HG03439 (cell line): ENCODE results near the gene RRP9.

Experiments
- ATAC-seq: cut with Tn5 transposase; IDR thresholded peaks from one replicate; pipeline ENCODE4 v1.9.1; 2021; ENCODE audit warnings: mild to moderate bottlenecking, moderate library complexity; ENCODE audit not compliant: unreplicated experiment

Gene RRP9

DNA sequence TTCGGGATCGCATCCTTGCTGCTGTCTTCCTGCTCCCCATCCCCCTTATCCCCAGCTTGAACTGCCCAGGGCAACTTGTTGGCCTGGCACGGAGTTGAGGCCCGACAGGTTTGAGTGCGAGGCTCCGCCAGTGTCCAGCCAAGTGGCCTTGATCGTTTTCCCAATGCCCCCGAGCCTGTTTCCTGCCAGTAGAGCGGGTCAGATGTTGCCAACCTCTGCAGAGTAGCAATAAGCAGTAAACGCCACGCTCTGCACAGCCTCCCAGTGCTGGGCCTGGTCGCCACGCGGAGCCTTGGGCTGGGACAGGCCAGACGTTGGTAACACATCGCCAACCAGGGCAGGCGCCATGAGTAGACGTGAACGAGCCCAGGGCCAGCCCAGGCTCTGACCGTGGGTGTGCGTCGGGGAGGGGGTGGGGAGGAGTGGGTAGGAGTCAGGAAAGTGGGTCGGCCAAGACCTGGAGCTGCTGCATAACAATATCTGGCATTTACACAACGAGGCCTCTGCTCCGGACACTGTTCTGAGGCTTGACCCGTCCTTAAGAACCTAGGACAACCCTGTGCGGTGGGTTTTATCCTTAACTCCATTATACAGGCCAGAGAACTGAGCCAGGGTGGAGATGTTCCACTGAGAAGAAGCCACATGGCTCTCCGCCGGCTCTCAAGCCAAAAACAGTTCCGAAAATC is 32.7 kb upstream of the RRP9 start:
- ATAC-seq = no peak

DNA sequence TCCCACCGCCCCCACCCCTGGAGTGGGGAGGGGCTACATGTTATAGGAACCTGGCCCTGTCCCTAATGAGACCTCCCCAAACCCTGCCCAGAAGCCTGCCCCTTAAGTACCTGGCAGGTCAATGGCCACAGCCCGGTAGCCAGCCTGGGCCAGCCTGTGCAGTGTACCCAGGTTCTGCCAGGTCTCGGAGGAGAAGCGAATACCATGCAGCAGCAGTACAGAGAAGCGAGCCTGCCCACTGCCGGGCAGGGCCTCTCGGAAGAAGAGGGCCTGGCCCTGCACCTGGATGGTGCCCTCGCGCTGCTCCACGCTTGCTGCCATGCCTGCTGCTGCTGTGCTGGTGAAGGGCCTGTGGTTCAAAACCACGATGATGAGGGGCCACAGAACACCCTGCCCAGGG is 29.6 kb upstream of the RRP9 start:
- no peak for ATAC-seq

DNA sequence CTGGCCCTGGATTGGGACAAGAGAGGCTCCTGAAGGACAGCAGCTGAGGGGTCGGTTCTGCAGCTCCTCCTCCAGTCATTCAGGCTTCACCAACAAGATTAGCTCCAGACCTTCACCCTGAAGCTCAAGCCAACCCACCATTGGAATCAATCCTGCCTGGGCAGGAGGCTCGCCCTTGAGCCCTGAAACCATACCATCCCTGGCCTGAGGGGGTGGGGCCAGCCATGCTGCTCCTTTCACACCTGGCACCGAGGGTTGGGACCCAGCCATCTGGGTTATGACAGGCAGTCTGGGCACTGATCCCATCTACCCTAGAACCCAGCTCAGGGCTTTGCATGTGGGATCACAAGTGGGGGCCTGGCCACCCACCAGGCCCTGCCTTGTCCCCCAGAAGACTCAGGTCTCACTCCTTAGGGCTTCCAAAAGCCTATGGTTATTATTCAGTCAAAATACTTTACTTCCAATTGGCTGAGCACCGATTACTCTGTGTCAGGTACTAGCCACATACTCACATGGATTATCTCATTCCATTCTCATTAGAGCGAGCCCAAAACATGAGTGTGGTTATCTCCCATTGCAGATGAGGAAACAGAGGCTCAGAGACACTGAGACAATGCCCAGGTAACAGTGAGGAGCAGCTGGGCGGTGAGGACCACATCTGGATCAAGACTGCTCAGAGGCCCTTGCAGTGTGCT is 29.0 kb upstream of the RRP9 start:
- ATAC-seq = no peak

DNA sequence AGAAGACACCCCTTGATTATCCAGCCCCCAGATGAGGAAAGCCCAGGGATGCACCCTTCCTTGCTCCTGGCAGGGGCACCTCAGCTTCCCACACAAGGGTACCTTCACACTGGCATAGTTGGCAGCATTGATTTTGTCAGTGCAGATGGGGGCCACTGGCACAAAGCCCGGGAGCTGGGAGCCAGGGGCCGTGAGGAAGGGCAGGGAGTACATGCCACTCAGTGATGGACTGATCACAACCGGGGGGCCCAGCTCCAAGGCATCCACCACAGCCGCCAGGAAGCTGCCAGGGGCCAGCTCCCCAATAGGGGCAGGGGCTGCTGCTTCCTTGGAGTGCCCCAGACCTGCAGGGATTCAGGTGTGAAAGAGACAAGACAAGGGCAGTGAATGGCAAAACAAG is 28.1 kb upstream of the RRP9 start:
- no peak for ATAC-seq

DNA sequence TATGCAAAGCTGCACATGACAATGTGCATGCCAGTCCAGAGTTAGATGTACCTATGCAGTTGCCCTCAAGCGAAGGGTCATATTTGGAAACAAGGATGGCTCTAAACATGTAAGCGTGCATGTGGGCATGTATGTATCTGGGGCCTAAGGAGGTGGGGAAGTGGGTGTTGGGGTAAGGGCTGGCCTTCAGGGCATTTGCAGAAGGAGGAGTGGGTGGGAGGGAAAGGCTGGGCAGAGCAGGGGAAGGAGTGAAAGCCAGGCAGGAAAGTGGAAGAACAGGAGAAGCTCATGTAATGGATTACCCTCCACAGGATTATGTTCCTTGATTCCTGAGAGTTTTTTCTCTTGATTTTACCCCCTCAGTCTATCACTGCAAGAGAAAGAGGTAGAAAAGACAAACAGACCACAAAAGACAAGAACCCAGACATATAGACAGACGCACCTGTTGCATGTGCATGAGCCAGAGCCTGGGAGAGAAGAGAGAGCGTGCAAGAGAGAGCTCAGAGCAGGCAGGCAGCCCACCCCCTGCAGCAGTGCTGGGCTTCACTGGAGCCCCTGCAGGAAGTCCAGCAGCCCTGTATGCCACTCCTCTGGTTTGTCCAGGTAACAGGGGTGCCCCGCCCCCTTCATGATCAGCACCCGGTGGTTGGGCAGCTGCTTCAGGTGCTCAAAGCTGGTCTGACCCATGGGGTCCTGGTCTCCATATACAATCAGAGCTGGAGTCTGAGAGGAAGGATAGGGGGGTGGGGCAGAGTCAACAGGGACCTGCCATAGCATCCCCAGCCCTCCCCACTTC is 27.4 kb upstream of the RRP9 start:
- no peak for ATAC-seq

DNA sequence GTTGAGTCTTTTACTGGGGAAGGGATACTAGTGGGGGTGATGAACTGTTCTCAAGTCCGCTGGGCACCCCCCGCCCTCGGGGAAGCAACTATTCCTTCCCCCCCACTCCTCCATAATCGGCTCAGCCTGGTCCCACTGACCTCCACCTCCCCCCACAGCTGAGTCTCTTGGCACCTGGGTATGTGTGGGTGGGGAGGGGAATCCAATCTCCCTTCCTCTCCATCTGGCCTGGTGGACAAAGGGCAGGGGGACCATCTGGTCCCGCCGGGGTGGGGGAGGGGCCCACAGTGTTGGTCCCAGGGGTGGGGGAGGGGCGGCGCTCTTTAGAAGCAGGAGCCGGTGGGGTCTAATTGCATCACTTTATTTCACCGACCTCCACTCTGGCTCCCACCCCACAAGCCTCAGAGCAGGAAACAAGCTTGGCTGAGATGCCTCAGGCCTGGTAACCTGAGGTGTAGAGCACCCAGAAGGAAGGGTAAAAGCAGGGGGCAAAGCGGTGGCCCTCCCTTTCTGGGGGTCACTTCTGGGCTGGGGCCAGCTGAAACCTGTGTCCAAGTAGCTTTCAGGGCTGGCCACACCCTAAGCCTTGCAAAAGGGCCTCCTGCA is 26.6 kb upstream of the RRP9 start:
- ATAC-seq = no peak

DNA sequence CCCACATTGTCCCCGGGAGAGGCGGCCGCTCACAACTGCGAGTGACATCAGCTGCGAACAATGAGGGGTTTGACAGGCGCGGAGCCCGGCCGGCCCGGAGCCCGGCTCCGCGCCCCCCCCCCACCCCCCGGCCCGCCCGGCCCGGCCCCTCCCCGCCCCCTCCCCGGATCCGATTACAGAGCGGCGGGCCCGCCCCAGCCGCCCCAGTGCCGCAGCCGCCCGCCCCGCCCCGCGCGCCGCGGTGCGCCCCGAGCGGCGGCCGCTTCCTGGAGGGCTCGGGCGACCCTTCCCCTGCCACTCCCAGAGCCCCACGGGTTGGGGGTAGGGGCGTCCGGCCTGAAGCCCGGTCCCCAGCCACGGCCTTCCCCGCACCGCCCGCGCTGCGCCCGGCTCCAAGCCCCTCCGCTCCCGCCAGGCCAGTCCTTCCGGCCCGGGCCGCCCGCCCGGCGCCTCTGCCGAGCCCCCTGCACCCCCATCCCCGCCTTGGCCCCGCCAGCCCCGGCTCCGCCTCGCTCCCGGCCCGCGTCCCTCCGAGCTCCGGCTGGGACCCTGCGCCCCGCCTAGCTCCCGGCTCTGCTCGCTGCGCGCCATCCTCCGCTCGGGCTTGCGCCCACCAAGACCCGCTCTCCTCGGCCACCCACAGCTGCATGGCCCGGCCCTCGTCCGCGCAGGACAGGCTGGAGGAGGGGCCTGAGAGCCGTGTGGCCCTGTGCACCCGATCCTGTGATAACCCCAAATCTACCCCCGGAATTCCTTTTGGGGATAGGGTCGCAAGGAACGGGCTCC is 25.9 kb upstream of the RRP9 start, which contains the start of gene PCBP4:
Gene PCBP4, minus strand, starts transcription at position 71 of the 786 bp plus-strand sequence. CDS start 6,214 bp downstream, outside the sequence.
- peak; percentile 49 for ATAC-seq

DNA sequence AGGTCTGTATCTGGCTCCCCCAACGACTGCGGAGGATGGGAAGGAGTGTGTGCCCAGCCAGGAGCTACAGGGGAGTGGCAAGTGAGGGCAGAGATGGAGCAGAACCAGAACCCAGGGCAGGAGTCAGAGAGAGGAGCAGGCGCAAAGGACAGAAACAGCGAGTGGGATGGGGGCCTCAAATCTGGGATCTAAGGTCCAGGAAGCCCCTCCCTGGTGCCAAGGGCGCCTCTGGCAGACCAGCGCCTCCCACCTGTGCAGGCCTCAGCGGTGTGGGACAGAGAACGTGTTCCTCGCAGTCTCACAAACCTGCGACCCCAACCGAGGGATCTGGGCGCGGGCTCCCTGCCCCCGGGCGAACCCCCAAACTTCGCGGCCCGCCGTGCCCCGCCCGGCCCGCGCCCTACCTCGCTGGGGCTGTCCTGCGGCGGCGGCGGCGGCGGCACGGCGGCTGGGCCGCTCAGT is 25.2 kb upstream of the RRP9 start:
- no peak for ATAC-seq

DNA sequence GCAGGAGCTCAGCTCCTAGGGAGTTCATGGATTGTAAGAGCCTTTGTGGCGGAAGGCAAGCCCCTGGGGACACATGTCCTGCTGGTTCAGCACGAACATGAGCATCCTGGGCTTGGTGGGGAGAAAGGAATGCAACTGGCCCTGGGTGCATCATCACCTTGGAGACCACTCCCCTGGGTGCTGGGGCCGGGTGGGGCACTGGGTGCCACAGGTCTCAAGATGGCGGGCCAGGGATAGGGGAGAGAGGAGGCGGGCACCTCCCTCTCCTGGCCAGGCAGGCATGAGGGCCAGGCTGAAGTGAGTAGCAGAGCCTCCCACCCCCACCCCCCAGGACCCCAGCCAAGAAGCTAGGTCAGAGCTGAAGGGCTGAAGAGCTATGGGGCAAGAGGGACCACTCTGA is 24.8 kb upstream of the RRP9 start:
- no peak for ATAC-seq

DNA sequence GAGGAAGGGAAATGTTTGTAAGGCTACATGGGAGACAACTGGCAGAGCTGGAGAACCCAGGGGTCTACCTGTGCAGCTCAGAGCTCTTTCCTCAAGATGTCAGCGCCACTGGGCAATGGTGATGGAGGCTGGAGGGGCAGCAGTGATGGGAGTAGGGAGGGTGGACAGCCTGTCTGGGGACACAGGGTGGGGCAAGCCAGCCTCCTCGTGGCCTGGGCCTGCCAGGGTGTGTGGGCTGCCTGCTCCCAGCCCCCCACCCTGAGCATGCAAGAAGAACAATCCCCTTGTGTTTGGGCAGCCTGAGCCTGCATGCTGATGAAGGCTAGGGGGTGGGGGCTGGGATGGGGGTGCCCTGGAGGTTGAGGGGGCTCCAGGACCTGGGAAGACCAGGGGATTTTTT is 24.3 kb upstream of the RRP9 start:
- no peak for ATAC-seq

DNA sequence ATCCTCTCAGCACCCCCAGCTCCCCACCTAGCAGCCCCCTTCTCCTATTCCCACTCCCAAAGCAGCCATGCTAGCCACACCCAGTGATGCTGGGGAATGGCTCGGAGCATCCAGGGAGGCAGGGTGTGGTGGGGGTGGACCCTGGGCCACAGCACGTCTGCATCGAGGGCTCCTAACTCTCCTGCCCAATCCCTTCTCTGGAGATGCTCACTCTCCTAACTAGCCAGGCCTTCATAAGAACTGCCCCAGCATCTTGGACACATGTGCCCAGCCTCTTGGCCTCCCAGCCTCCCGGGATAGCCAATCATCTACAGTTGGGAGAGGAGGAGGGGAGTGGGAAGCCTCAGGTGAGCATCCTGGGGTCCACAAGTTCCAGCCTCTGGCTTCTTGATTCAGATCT is 22.8 kb upstream of the RRP9 start:
- ATAC-seq = no peak

DNA sequence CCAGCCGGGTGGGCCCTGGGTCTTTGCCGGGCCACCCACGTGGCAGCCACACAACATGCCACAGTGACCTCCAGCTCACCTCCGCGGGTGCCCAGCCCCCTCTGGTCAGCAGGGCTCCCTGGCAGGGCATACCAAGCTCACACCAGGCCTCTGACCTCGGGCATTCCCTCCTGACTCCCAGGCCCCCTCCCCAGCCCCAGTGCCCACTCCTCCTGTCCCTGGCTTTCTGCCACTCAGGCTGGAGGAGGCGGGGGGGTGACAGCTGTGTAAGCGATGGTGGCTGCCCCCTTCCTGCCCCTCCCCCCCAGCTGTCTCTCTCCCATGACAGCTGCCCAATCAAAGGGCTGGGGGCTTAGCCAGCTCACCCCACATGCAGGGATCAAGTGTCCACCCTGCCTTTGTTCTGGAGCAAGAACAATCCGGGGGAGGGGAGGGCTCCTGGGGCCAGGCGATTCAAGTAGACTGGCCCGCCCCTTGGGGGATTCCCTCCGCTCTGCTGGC is 22.3 kb upstream of the RRP9 start:
- ATAC-seq = no peak

DNA sequence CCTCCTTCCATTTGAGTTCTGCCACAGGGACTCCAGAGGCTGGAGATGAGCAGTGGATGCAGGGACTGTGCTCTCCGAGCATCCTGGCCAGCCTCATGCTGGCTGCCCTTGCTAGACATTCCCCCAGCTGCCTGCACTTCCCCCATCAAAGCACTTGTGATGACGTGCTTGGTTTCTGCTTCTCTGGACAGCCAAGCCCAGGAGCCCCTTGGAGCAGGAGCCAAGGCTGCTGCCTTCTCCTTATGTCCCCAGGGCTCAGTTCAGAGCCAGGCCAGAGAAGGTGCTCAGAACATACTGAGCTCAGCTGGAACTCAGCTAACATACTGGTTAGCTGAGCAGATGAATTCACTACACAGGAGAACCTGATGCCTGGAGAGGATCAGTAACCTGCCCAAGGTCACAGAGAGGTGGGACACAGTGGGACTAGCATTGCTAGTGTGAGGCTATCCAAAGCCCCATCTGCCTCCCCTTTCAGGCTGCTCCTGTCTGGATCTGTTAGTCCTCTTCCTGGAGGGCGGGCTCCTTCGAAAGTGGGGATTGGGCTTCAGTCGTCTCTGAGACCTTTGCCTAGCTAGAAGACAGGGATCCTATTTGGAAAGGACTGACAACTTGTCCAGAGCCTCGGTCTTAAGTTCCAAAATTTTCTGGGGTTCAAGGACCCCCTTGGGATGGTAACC is 21.3 kb upstream of the RRP9 start:
- ATAC-seq = no peak

DNA sequence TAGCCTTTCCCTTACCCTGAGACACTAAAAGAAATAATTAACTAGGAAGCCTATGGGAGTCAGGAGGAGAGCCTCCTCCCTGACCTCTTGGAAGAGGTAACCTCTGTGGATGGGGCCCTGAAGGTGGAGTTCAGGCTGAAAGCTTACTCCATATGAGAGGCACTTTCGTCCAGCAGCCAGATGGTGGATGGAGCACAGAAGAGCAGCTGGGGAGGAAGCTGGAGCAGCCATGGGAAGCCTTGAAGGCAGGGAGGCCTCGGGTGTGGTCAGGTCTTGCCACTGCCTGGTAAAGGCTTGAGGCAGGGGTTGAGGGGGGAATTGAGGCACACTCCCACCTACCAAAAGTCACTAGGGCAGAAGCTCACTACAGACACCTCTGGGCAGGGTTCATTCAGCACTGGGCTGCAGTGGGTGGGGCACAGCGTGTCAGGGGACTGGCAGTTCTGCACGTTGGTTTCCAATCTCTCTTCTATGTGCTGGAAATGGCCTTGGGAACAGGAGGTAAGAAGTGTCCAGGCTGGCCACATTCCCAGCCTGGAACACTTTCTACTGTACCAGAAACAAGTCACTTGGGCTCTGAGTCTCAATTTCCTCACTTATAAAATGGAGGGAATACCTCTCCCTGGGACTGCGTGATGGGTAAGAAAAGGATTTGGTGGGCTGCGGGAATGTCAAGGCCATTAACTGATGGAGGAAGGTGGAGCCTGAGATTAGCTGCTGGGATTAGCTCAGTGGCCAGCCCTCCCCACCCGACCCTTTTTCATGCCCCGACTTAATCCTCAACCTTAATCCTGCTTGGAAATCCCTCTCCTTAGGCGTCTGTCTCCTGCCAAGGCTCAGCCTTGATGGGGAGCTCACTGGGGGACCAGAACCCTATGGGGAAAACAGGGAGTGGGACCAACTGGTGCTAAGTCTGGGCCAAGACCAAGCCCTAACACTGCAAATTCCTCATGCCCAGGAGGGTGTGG is 20.2 kb upstream of the RRP9 start:
- ATAC-seq = no peak

DNA sequence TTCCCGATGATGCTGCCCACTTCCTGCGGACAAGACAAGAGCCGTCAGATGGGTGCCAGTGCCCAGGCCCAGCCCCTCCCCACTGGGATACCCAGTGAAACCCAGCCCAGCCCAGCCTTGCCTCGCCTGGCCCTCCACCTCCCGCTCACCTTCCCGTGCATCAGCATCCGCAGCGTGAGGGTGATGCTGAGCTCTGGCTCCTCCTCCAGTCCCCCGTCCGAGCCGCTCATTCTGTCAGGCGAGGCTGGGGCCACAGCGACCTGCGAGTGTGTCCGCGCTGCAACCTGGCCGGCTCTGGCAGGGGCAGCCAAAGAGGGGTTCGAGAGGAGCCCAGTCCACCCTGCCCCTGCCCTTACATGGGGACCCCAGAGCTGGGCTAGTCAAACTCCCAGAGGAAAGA is 19.3 kb upstream of the RRP9 start:
- ATAC-seq = no peak

DNA sequence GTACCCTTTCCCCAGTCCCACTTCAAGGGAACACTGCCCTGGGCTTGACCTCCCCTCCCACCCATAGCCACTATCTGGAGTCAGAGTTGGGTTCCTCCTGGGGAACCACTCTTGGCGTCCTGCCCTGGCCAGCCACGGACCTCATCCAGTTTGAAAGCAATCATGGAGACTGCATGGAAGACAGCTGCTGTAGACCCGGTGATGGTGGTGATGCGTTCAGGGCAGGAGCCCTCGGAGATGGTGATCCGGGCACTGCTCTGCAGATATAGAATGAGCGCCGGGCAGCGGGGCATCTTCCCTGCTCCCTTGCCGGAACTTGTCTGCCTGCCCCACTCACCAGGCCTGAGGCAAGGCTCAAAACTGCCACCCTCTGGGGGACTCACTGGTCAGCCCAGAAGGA is 18.7 kb upstream of the RRP9 start:
- no peak for ATAC-seq

DNA sequence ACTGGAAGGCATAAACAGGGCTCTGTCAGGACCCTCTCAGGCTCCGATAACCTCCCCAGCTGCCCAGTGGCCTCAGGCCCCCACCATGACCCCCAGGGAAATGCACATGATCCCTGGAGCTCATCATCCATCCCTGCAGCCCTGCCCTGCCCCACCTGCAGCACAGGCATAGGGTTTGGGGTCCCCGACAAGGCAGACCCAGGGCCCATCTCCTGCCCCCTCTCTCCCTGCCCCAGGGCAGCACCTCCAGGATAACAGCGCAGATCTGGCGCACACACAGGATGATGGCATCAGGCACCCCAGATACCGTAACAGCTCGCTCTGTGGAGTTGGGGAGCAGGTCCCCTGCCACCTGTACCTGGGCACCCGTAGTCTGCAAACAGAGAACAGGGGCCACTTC is 17.9 kb upstream of the RRP9 start:
- ATAC-seq = no peak

DNA sequence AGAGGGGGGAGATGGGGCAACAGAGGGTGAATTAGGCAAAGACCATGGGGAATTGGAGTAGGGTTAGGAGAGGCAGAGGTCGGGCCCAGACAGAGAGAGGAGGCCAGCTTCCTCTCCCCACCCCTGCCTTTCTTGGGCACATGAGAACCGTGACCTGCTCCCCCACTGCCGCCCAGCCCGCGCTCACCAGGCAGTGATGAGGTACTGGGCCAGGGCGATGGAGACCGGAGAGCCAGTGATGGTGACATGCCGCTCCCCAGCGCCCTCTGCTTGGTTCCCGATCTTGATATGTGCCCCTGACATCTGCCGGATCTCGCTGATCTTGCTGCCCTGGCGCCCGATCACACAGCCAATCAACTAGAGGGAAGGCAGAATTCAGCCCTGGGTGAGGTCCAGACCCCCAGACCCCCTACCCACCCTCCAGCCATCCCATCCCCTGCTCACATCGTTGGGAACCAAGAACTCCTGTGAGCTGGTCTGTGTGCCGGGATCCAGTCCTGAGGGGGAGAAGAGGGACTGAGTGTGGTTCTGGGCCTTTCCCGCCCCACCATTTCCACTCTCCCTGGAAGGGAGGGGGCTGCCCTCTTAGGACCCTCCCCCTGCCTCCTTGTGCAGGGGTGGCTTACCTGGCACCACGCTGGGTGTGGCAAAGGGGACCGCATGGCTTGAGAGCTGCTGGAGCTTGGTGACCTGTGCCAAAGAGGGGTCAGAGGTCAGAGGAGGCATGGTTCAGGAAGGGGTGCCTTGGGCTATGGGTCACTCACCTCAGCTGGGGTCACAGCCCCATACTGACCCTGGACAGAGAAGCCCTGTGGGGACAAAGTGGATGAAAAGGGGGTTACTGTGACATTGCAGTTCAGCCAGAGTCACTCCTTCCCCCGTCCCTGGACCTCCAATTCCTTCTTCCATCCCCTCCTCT is 17.2 kb upstream of the RRP9 start:
- ATAC-seq = no peak
